Pons (tissue), 1 donor: ENCODE results near the gene NOL4L.
"Not testable (repeated sequence)": the region's sequence is repeated elsewhere in the genome, so short reads cannot be mapped to it uniquely, and the experiment has no call there.

Experiments
- DNase-seq: peaks from one replicate; pipeline ENCODE4 v3.0.0-alpha.2; 2016; ENCODE audit warnings: low spot score

The NOL4L gene

DNA sequence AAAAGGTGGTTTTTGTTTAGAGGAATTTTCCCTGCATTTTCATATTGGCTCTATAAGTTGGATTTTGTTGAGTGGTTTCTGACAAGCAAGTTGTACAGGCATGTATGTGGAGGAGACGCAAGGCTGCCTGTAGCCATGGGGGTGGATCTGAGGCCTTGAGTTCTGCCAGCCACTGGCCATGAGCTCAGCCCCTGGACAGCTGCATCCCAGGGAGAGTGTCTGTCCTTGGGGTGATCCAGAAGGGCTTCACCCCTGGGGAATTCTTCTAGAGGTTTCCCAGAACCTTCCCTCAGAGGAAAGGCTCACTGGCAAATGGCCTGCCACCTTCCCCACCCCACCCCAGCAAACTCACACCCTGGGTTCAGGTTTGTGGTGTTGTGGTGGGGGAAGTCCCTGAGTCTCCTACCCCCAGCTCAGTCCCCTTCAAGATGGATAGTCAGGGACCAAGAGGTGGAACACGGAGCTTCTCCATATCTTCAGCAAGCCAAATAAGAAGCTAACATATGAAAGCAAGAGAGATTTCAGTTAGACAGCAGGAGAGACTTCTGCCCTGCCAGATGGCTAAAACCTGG is 11.6 kb upstream of the NOL4L start:
- DNase-seq = no peak

DNA sequence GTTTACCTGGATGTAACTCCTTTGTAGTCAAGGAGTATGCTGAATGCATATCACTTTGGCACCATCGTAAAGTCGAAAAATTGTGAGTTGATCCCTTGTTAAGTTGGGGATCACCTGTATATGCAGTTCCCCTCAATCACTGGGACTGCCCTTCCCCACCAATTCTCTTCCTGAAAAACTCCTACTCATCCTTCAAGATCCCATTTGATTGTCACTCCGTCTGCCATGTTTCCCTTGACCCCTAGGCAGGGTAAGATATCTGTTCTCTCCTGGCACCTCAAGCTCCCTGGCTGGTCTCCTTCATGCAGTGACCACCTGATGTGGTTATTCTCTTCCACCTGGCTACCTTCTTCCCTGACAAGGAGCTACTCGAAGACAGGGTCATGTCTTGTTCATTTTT is 10.0 kb upstream of the NOL4L start:
- no peak for DNase-seq

DNA sequence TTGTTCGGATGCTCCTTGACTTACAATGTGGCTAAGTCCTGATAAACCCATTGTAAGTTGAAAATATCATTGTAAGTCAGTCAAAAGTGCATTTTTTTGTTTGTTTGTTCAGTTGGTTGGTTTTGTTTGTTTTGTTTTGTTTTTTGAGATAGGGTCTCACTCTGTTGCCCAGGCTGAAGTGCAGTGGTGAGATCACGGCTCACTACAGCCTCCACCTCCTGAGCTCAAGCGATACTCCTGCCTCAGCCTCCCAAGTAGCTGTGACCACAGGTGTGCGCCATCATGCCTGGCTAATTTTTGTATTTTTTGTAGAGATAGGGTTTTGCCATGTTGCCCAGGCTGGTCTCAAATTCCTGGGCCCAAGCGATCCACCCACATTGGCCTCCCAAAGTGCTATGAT is 9.5 kb upstream of the NOL4L start:
- DNase-seq = not testable (repeated sequence)

DNA sequence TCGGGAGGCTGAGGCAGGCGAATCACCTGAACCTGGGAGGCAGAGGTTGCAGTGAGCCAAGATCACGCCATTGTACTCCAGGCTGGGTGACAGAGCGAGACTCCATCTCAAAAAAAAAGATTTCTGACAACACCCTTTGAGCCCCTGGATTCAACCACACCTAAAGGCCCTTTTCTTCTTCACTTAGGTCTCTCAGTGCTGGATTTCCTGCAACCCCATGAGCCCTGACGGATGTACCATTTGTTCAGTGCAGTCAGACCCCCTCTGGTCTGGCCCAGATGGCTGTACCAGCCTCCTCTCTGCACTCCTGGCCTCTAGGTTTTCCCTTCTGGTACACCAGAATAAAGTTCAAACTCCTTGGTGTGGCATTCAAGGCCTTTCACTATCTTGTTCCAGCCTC is 9.1 kb upstream of the NOL4L start:
- no peak for DNase-seq

DNA sequence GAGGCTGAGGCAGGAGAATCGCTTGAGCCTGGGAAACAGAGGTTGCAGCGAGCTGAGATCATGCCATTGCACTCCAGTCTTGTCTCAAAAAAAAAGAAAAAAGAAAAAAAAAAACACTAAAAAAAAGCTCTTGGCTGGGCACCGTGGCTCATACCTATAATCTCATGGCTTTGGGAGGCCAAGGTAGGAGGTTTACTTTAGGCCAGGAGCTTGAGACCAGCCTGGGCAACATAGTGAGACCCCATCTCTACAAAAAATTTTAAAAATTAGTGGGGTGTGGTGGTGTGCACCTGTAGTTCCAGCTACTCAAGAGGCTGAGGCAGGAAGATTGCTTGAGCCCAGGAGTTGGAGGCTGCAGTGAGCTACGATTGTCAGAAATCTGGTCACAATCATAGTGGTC is 7.5 kb upstream of the NOL4L start:
- not testable (repeated sequence) for DNase-seq

DNA sequence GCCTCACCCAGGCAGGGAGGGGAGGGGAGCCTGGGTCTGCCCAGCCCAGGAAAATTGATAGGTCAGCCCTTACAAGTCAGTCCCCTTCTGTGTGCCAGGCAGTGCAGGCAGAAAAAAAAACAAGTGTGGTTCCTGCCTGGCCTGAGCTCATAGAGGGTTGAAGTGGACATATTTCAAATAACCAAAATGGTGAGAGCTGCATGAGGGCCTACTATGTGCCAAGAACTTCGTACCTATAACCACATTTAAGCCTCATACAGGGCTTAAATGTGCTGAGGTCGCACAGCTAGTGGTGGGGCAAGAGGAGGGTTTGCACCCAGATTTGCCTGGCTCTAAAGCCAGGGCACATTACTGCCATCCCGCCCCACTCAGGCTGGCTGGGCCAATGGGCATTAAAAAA is 6.9 kb upstream of the NOL4L start:
- DNase-seq = no peak

GRCh38 chr20:32589769-32590168 is 4.6 kb upstream of the NOL4L start:
- no peak for DNase-seq

GRCh38 chr20:32589256-32589655 is 4.1 kb upstream of the NOL4L start:
- no peak for DNase-seq

DNA sequence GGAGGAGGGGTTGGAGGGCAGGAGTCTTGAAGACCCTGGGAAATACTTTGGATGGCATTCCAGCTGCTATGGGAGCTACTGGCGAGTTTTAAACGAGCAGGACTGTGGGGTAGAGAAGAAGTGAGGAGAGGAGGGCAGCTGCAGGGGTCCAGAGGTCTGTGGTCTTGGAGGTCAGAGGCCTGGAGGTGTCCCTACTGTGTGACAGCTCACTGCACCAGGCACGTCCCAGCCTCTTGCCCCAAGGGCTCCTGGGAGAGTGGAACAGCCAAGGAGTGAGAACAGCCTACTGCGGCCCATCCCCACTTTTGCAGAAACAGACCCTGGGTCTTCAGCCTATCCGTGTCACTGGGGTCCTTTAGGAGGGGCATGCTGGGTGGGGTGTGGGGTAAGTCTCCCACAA is 2.9 kb upstream of the NOL4L start:
- no peak for DNase-seq

DNA sequence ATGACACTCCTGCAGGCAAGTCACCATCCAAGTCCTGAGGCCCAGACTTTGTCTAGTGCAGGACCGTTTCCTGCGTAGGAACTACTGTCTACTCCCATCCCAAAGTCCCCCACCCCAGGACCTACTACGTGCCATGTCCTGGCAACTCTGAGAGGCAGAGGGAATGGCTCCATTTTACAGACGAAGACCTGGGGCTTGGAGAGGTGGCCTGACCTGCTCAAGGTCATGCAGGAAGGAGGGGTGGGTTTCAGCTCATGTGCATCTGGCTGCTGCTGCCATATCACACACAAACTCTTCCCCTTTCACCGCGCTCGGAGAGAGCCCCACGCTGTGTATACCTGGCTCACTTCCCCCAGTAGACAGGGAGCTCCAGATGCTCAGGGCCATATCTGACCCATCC is 1.2 kb upstream of the NOL4L start:
- no peak for DNase-seq

GRCh38 chr20:32585586-32586127 is 524 bp upstream of the NOL4L start:
- no peak for DNase-seq

GRCh38 chr20:32583581-32584070 is 1.5 kb downstream of the NOL4L start:
- no peak for DNase-seq

DNA sequence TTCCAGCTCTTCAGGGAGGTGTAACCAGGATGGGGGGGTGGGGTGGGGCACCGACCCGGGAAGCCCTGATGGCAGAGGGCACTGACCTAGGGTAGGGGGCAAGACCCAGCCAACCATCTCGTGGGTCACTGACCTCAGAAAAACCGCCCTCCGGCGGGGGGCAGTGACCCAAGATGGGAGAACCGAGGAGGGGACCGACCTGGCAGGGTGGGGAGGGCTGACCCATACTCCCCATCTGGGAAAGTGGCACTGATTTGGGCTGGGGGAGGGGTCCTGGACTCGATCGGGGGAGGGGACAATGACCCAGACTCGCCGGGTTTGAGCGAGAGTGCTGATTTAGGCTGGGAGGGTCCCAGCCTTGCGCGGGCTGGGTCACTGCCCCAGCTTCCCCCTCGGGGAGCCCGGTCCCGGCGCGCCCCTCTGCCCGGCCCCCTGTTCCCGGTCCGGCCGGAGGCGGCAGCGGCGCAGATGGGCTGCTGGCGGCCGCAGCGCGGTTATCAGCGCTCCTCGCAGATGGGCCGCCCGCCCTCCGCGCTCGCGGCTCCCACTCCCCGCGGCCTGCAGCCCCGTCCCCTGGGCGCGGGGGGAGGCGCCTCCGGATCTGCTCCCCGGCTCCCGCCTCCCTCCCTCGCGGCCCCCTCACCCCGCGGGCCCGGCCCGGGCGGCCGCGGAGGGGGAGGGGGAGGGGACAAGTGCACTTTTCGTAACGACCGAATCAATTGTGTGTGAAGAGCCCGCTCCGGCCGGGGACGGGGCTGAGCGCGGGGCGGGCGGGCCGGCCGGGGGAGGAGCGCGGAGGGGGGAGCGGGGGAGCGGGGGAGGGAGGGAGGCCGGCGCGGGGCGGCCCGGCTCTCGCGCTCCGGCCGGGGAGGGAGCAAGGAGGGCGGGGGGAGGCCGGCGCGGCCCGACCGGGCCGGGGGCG is 2.2 kb downstream of the NOL4L start:
- DNase-seq = peak; percentile 42

DNA sequence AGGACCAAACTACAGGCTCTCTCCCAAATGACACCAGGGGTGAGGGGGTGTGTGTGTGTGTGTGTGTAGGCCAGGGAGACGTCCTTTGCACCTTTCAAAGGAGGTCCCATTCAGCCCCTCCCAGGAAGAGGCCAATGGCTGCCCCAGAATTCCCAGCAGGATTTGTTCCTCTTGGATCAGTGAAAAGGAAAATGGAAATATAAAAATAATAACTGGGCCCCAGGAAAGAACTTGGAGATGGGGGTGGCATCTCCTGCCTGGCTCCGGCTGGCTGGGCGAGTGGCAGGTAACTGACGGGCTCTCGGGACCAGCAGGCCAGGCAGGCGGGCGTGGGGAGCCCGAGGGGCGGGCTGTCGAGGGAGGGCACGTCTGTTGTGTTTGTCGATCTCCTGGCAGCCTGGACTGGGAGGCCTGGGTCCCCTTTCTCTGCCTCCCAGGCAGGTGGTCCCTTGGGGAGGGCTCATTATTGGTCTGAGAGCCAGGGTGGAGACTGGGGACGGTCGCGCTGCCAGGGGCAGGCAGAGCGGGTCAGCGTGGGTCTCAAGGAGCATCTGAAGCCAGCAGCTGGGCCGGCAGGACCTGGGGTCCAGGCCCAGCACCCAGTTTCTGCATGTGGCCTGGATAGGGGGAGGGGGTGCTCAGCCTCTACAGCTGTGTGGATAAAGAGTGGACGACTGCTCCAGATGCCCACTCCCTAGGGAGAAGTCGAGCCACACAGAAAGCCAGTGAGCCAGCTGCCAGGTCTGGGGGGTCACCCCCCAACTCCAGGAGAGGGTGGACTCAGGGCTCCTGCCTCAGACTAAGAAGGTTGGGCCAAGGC is 3.1 kb downstream of the NOL4L start:
- no peak for DNase-seq

DNA sequence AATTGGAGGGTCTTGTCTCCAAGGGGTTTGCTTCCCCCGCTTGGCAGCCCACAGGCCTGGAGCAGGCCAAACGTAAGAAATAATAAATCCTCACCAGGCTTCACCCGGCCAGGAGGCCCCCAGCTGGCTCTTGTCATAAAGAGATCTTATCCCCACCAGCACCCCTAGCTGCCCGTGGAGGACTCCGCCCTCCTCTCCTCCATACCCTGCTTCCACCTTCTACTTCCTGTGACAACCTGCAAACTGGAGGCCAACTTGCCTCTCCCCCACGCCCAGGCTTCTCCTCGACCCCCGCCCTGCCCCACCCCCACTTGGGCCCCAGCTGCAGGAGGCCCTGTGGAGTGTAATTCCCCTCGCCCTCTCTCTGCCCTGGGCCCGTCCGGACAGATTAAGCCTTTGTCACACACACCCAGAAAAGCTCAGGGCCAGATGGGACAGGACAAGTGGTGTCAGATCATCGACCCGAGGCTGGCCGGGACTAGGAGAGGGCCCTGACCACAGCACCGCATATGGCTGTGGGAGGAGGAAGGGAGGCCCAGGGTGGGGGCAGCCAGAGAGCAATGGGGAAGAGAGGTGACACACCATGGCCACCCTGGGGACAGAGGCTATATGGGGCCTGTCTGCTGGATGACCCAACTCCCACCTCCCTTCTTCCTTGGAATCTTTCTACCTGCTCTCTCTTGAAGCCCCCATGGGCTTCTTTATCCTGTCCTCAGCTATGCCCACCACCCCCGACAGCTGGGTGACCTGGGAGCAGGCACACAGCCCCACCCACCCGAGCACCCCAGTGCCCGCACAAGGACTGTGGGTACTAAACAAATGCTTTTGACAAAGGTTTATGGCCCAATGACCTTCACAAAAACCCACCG is 3.9 kb downstream of the NOL4L start:
- peak; percentile 36 for DNase-seq

GRCh38 chr20:32580219-32580969 is 4.7 kb downstream of the NOL4L start:
- DNase-seq = no peak

DNA sequence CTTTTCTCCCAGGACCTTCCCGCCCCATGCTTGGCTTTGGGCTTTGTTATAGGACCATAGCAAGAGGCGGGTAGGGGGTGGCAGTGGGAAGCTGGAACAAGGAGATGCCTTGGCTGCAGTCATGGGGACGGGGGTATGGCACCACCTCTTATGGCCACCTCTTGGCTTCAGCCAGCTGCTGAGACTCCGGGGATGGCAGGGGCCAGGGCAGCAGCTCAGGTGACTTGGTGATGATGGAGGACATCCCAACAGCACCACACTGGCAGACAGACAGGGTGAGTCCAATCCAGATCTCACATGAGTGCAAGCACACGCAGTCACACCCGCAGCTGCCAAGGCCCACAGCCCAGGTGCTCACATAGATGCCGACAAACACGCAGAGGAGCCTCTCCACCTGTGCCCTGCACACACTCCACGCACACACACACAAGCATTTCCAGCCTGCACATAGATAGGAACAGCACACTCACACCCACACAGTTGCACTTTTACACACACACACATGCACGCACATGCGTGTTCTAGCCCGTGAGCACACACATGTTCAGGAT is 6.2 kb downstream of the NOL4L start:
- no peak for DNase-seq

DNA sequence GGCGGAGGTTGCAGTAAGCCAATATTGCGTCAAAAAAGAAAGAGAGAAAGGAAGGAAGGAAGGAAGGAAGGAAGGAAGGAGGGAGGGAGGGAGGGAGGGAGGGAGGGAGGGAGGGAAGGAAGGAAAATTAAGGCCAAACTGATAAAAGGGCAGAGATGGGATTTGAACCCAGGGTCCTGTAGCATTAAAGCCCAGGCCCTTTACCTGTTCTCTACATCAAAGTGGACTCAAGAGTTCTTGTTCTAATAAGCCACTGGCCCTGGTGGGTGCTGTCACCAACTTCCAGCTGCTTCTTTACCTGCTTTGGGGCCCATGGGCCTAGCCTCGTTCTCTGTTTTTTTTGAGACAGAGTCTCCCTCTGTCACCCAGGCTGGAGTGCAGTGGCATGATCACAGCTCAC is 7.1 kb downstream of the NOL4L start:
- not testable (repeated sequence) for DNase-seq

DNA sequence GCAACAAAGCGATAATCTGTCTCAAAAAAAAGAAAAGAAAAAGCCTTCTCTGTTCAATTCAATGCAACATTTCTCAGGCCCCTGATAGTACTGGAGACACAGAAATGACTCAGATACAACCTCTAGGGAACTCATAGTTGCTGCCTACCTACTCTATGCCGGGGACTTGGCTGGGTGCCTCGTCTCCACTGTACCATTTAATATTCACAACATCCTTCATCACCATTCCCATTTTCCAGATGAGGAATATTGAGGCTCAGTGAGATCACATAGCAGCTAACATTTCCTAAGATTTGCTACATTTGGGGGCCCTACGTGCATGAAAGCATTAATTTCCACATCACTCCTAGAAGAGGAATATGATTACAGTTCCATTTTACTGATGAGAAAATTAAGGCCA is 7.5 kb downstream of the NOL4L start:
- no peak for DNase-seq

DNA sequence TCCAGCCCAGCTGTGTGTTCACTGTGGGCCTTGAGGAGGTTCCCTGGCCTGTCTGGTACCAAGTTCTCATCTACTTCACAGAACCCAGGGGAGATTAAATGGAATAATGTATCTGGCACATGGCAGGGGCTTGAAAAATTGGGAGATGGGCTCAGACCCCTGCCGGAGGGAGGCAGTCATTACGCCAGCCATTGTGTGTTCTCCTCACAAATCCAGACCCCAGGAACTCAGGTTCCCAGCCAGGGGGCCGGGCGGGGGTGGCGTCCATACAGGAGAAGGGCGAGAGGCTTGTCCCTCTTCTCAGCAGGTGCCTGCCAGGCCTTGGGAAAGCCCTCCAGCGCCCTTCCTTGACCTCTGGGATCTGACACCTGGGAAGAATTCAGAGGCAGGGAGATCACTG is 8.1 kb downstream of the NOL4L start:
- DNase-seq = no peak
